Loucy (cell line): ENCODE measurements around the gene IGSF3.

Experiments
- H2AFZ ChIP-seq: fragments of 200-600 bp; sonication (generic); 2 replicates; pipeline ENCODE4 v1.6.0; 2016; ENCODE audit warnings: antibody characterized with exemption, mild to moderate bottlenecking, low read length, moderate library complexity
- H3F3A ChIP-seq: fragments of 200-600 bp; 2 replicates; pipeline ENCODE4 v1.6.0; 2016; ENCODE audit warnings: antibody characterized with exemption, low read depth, mild to moderate bottlenecking
- H3K27me3 ChIP-seq: fragments of 200-600 bp; sonication (generic); 2 replicates; pipeline ENCODE4 v1.6.1; 2014; ENCODE audit warnings: low read length, mild to moderate bottlenecking; ENCODE audit not compliant: insufficient read depth, poor library complexity, severe bottlenecking
- H3K36me3 ChIP-seq: fragments of 200-600 bp; sonication (generic); 2 replicates; pipeline ENCODE4 v1.6.1; 2016; ENCODE audit warnings: low read length; ENCODE audit not compliant: insufficient read depth
- H3K4me1 ChIP-seq: fragments of 200-600 bp; sonication (generic); 2 replicates; pipeline ENCODE4 v1.5.1; 2014; ENCODE audit warnings: low read length, mild to moderate bottlenecking; ENCODE audit not compliant: insufficient read depth, poor library complexity, severe bottlenecking
- H3K4me2 ChIP-seq: fragments of 200-600 bp; sonication (generic); 2 replicates; pipeline ENCODE4 v1.6.0; 2014; ENCODE audit warnings: antibody characterized with exemption, low read length, low read depth, mild to moderate bottlenecking; ENCODE audit not compliant: poor library complexity, severe bottlenecking
- H3K4me3 ChIP-seq: fragments of 200-600 bp; sonication (generic); 2 replicates; pipeline ENCODE4 v1.5.1; 2014; ENCODE audit warnings: low read length, mild to moderate bottlenecking, mixed read lengths; ENCODE audit not compliant: poor library complexity, severe bottlenecking
- H3K79me2 ChIP-seq: fragments of 200-600 bp; sonication (generic); 2 replicates; pipeline ENCODE4 v1.6.1; 2014; ENCODE audit warnings: low read length; ENCODE audit not compliant: insufficient read depth
- H3K9ac ChIP-seq: fragments of 200-600 bp; sonication (generic); 2 replicates; pipeline ENCODE4 v1.6.0; 2014; ENCODE audit warnings: mild to moderate bottlenecking, low read depth, low read length, moderate library complexity; ENCODE audit not compliant: poor library complexity, severe bottlenecking
- H3K9me2 ChIP-seq: fragments of 200-600 bp; sonication (generic); replicated peaks from 2 replicates; pipeline ENCODE4 v1.6.1; 2016; ENCODE audit warnings: low read depth, low read length, mixed read lengths
- H3K9me3 ChIP-seq: fragments of 200-600 bp; sonication (generic); 2 replicates; pipeline ENCODE4 v1.6.1; 2014; ENCODE audit warnings: mild to moderate bottlenecking, antibody characterized with exemption, low read length, low read depth; ENCODE audit not compliant: insufficient read depth
- H4K20me1 ChIP-seq: fragments of 200-600 bp; sonication (generic); 2 replicates; pipeline ENCODE4 v1.6.0; 2014; ENCODE audit warnings: antibody characterized with exemption, low read length, mild to moderate bottlenecking; ENCODE audit not compliant: insufficient read depth, poor library complexity, severe bottlenecking
- CTCF ChIP-seq: fragments of 200-600 bp; sonication (generic); conservative IDR thresholded peaks from 2 replicates; pipeline ENCODE4 v1.5.1; 2014; ENCODE audit warnings: mild to moderate bottlenecking, antibody characterized with exemption, low read length
- EZH2phosphoT487 ChIP-seq: fragments of 200-600 bp; IDR thresholded peaks from 2 replicates; pipeline ENCODE4 v1.6.1; 2018; ENCODE audit warnings: antibody characterized with exemption, mild to moderate bottlenecking, moderate library complexity, borderline replicate concordance

The IGSF3 gene

GRCh38 chr1:116699605-116700004, 32.1 kb upstream of the IGSF3 start:
- Histone ChIP-seq H3K9me2 (no peaks in the 10 kb centered on the region), H3F3A (no peaks in the 10 kb centered on the region), H3K4me3 (no peak overlapping the region), H3K9ac (no peak overlapping the region), H3K4me1 (no peaks in the 10 kb centered on the region), H3K4me2 (no peak overlapping the region), H3K79me2 (no peaks in the 10 kb centered on the region), H3K36me3 (no peaks in the 10 kb centered on the region), H3K9me3 (no peaks in the 10 kb centered on the region), H3K27me3 (no peaks in the 10 kb centered on the region), H4K20me1 (no peaks in the 10 kb centered on the region), H2AFZ (no peak overlapping the region)
- TF ChIP-seq EZH2phosphoT487 (no peak), CTCF (no peak)

GRCh38 chr1:116698244-116698595, 30.7 kb upstream of the IGSF3 start:
- no peak overlapping the region for H2AFZ ChIP-seq
- H3K27me3 ChIP-seq, result no peaks in the 10 kb centered on the region
- no peaks in the 10 kb centered on the region for H3K4me1 ChIP-seq
- no peaks in the 10 kb centered on the region for H3K36me3 ChIP-seq
- H3K79me2 ChIP-seq, result no peaks in the 10 kb centered on the region
- no peaks in the 10 kb centered on the region for H3K9me3 ChIP-seq
- TF ChIP-seq EZH2phosphoT487, result no peak
- TF ChIP-seq CTCF, result no peak
- H4K20me1 ChIP-seq, result no peaks in the 10 kb centered on the region
- no peak overlapping the region for H3K4me3 ChIP-seq
- H3F3A ChIP-seq, result no peaks in the 10 kb centered on the region
- H3K9me2 ChIP-seq, result no peaks in the 10 kb centered on the region
- no peak overlapping the region for H3K9ac ChIP-seq
- no peak overlapping the region for H3K4me2 ChIP-seq

GRCh38 chr1:116697548-116698243, 30.2 kb upstream of the IGSF3 start:
- Histone ChIP-seq H3K4me3 (no peak overlapping the region), H3F3A (no peaks in the 10 kb centered on the region), H3K79me2 (no peaks in the 10 kb centered on the region), H3K9me3 (no peaks in the 10 kb centered on the region), H3K9ac (no peak overlapping the region), H3K9me2 (no peaks in the 10 kb centered on the region), H4K20me1 (no peaks in the 10 kb centered on the region), H3K4me2 (no peak overlapping the region), H2AFZ (no peak overlapping the region), H3K27me3 (no peaks in the 10 kb centered on the region), H3K4me1 (no peaks in the 10 kb centered on the region), H3K36me3 (no peaks in the 10 kb centered on the region)
- TF ChIP-seq CTCF (no peak), EZH2phosphoT487 (no peak)
